Panc1 (cell line): ENCODE results near the gene PPFIA4. TPM values are rescaled to one million over a fixed set of nuclear protein-coding genes. Genes with fewer than 3 reads are reported as not detected.

Experiments used
- ATAC-seq: fragments of 200-7000 bp; cut with Tn5 transposase; 2 replicates; pipeline ENCODE4 v1.9.1; 2020; ENCODE audit warnings: mild to moderate bottlenecking, moderate library complexity
- BruUV-seq: library from RNA; stranded (reverse); fragments of 400-500 nt; replicated peaks from 2 replicates; lab custom pipeline; 2021; lab: Mats Ljungman, UMichigan
- CTCF ChIA-PET: fragments of 300-600 bp; sonication (Branson Sonifier 250); formaldehyde crosslinking; loops from one replicate; lab custom pipeline; 2022; ENCODE audit warnings: antibody characterized with exemption; lab: Charles Lee
- POLR2A ChIA-PET: fragments of 300-600 bp; sonication (Branson Sonifier 250); formaldehyde crosslinking; loops from one replicate; lab custom pipeline; 2022; ENCODE audit warnings: antibody characterized with exemption; lab: Charles Lee
- DNase-seq: peaks from one replicate; pipeline ENCODE4 v3.0.0-alpha.2; 2010; ENCODE audit warnings: low read depth, low spot score
- H3K27ac ChIP-seq: 2 replicates; pipeline ENCODE4 v1.5.1; 2011; ENCODE audit warnings: mild to moderate bottlenecking, low read length, inconsistent platforms
- H3K27me3 ChIP-seq: fragments of 200-500 bp; sonication (Bioruptor generic); 2 replicates; pipeline ENCODE4 v1.6.0; 2014; ENCODE audit warnings: low read length, inconsistent platforms; ENCODE audit not compliant: control insufficient read depth, insufficient read depth
- H3K36me3 ChIP-seq: fragments of 200-500 bp; sonication (Bioruptor generic); 2 replicates; pipeline ENCODE4 v1.5.1; 2014; ENCODE audit warnings: inconsistent platforms, mild to moderate bottlenecking, low read length, moderate library complexity; ENCODE audit not compliant: control insufficient read depth, insufficient read depth
- H3K4me1 ChIP-seq: 2 replicates; pipeline ENCODE4 v1.5.1; 2011; ENCODE audit warnings: inconsistent platforms, mild to moderate bottlenecking, low read length, moderate library complexity; ENCODE audit not compliant: control insufficient read depth, insufficient read depth
- H3K4me3 ChIP-seq, 2 experiments: 2 replicates each; pipeline ENCODE4 v1.5.1; 2011 to 2012; ENCODE audit warnings: low read depth in 2 of 2, low read length in 2 of 2, mild to moderate bottlenecking in 2 of 2, inconsistent platforms in 1 of 2, moderate library complexity in 1 of 2
- H3K9me3 ChIP-seq: fragments of 200-500 bp; sonication (Bioruptor generic); 2 replicates; pipeline ENCODE4 v1.5.1; 2014; ENCODE audit warnings: low read depth, mild to moderate bottlenecking, inconsistent platforms, low read length, moderate library complexity; ENCODE audit not compliant: control insufficient read depth, insufficient read depth
- CTCF ChIP-seq: fragments of 450-650 bp; IDR thresholded peaks from 2 replicates; pipeline ENCODE4 v1.5.1; 2017; ENCODE audit warnings: mild to moderate bottlenecking
- POLR2AphosphoS5 ChIP-seq: IDR thresholded peaks from 2 replicates; pipeline ENCODE4 v1.6.1; 2012; ENCODE audit warnings: mild to moderate bottlenecking, low read depth, low read length, moderate library complexity
- REST ChIP-seq, 2 experiments: IDR thresholded peaks; 2 replicates each; pipeline ENCODE4 v1.6.1; 2011 to 2012; ENCODE audit warnings: low read depth in 2 of 2, control low read depth in 1 of 2, low read length in 1 of 2, mild to moderate bottlenecking in 1 of 2, moderate library complexity in 1 of 2; ENCODE audit not compliant: insufficient read depth in 1 of 2
- SIN3A ChIP-seq: IDR thresholded peaks from 2 replicates; pipeline ENCODE4 v1.6.1; 2012; ENCODE audit warnings: low read depth, mild to moderate bottlenecking, low read length, moderate library complexity, borderline replicate concordance; ENCODE audit not compliant: insufficient read depth
- TCF7L2 ChIP-seq: IDR thresholded peaks from 2 replicates; pipeline ENCODE4 v1.6.1; 2011; ENCODE audit warnings: mild to moderate bottlenecking, low read depth, low read length, inconsistent platforms
- in situ Hi-C: cut with HindIII; loops from 2 replicates; pipeline ENCODE4 v1.10.0; 2016; ENCODE audit warnings: low sequenced_read_pairs, low pct_unique_long_range_greater_than_20kb
- intact Hi-C: fragments of 100-400 bp; cut with micrococcal nuclease; formaldehyde crosslinking; loops from one replicate; pipeline ENCODE4 v1.10.0; 2022; ENCODE audit not compliant: unreplicated experiment
- total RNA-seq: library from RNA; stranded (reverse); gene quantifications from one replicate; pipeline ENCODE4 v1.2.1, GENCODE V29; 2021; ENCODE audit not compliant: unreplicated experiment

Gene PPFIA4
- total RNA-seq, 1 experiment from 2014 or later = 1.9 TPM

GRCh38 chr1:203114202-203114601 lies 87.9 kb downstream of the PPFIA4 start:
- Histone ChIP-seq H3K27me3 (peaks cover 16% of the 10 kb centered on the region; the same call in 1 of the 2 replicates), H3K4me3 (no peak overlapping the region), H3K9me3 (no peaks in the 10 kb centered on the region), H3K4me1 (peaks cover 2% of the 10 kb centered on the region; the same call in 1 of the 2 replicates), H3K27ac (no peak overlapping the region), H3K36me3 (no peaks in the 10 kb centered on the region)
- BruUV-seq = no TSS peak
- intact Hi-C loops (no loop called here), in situ Hi-C loops (no loop called here)
- DNase-seq (no peak), ATAC-seq (no peak)
- no peak for TF ChIP-seq SIN3A
- ChIA-PET CTCF (no interaction called here), POLR2A (no interaction called here)

- BruUV-seq = no TSS peak
- Histone ChIP-seq H3K27ac (no peak overlapping the region), H3K9me3 (no peaks in the 10 kb centered on the region), H3K4me1 (peaks cover 2% of the 10 kb centered on the region; the same call in 1 of the 2 replicates), H3K27me3 (peaks cover 14% of the 10 kb centered on the region; the same call in 1 of the 2 replicates), H3K36me3 (no peaks in the 10 kb centered on the region), H3K4me3 (no peak overlapping the region)
- intact Hi-C loops (loop anchor here (2.0 to 5.0 kb wide), 2 partner anchors 57 to 79 kb away; no protein-coding TSS in a partner anchor), in situ Hi-C loops (no loop called here)
- DNase-seq (no peak), ATAC-seq (no peak)
- ChIA-PET CTCF (no interaction called here), POLR2A (interaction anchor here (0.7 kb wide), 1 partner anchor 12 kb away, joined by 3 read pairs; no protein-coding TSS in a partner anchor)
- TF ChIP-seq TCF7L2 (no peak), SIN3A (no peak), POLR2AphosphoS5 (no peak), CTCF (no peak), REST (IDR thresholded peaks at IDR 0.05; ENCODE audit: insufficient read depth in 1 of 2, low read depth in 2 of 2, low read length in 1 of 2) (no peak)
Measured at GRCh38 chr1:203116091-203116820, 90.0 kb downstream of the PPFIA4 start.
